WERI-Rb-1 (cell line): ENCODE measurements around the gene ASF1B.

Source experiments
- DNase-seq: peaks from one replicate; pipeline ENCODE4 v3.0.0-alpha.2; 2020
- H3K27ac ChIP-seq: fragments of 250-450 bp; sonication (Bioruptor Pico); 2 replicates; pipeline ENCODE4 v1.5.1; 2020; ENCODE audit warnings: mild to moderate bottlenecking, moderate library complexity
- H3K27me3 ChIP-seq: fragments of 250-450 bp; sonication (Bioruptor Pico); 2 replicates; pipeline ENCODE4 v1.5.1; 2021; ENCODE audit warnings: mild to moderate bottlenecking, low read depth, moderate library complexity; ENCODE audit not compliant: insufficient read depth, severe bottlenecking
- H3K36me3 ChIP-seq: fragments of 250-450 bp; sonication (Bioruptor Pico); 2 replicates; pipeline ENCODE4 v1.5.1; 2020; ENCODE audit warnings: mild to moderate bottlenecking, moderate library complexity
- H3K4me3 ChIP-seq: 2 replicates; pipeline ENCODE4 v1.5.1; 2011; ENCODE audit warnings: low read depth, mild to moderate bottlenecking, control low read depth, low read length
- H3K9me3 ChIP-seq: fragments of 250-450 bp; sonication (Bioruptor Pico); 2 replicates; pipeline ENCODE4 v1.5.1; 2021; ENCODE audit warnings: mild to moderate bottlenecking, moderate library complexity; ENCODE audit not compliant: severe bottlenecking
- CTCF ChIP-seq: IDR thresholded peaks from 2 replicates; pipeline ENCODE4 v1.5.1; 2011; ENCODE audit warnings: low read depth, mild to moderate bottlenecking, control low read depth, inconsistent platforms, low read length

The ASF1B gene

DNA sequence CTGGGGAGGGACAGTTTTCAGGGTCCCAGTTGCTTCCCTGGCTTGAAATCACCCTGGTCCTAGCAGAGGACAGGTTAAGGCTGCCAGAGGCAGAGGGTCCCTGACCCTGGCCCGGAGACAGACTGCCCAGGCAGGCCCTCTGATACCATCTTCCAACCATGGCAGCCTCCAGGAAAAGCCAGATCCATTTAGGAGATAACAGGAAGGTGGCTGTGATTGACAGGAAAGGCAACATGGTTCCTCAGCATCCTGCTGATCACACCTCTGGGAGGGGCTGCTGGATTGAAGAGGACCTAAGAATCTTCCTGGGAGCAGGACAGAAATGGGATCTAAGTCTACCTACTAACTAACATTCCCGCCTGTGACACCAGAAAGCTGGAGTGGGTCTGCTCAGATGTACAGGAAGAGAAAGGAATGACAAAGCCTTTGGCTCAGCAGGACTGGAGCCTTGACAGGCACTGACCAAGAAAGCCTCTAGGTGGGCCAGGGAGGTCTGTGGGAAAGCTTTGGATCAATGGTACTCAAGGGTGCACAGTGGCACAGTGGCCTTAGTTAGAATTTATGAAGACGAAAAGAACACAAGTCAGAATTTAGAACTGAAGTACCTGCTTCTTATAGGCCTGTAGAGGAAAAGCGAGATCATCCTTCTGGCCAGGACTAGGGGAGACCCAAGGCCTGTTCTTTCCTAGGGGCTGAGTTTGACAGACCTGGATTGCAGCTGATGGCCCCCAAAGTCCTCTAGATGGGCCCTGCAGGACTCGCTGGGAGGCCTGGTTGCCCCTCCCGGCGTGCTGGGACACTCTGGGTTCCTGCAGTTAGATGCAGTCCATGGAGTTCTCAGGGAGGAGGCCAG lies 16.5 kb downstream of the ASF1B start:
- Histone ChIP-seq H3K27me3 (no peaks in the 10 kb centered on the region), H3K4me3 (no peak overlapping the region), H3K36me3 (peaks cover 36% of the 10 kb centered on the region), H3K27ac (peak overlapping the region; percentile 95), H3K9me3 (no peaks in the 10 kb centered on the region)
- TF ChIP-seq CTCF = no peak
- no peak for DNase-seq

DNA sequence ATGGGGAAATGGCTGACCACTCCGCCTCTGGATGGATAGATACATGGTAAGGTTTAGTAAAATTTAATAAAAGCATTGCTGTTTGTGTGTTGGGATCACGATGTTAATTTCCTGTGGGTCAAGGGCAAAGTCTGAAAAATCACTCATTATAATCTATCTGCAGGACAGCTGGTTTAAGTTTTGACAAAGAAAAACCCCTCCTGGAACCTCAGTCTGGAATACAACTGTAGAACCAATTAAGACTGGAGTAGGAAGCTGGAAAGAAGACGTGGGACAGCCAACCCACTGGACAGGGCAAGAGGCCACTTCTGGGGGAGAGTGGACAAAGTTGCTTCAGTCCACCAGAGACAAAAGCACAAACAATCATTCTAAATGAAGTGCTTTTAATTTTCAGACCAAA lies 17.2 kb downstream of the ASF1B start:
- H3K9me3 ChIP-seq = no peaks in the 10 kb centered on the region
- TF ChIP-seq CTCF = no peak
- DNase-seq = no peak
- peaks cover 29% of the 10 kb centered on the region for H3K36me3 ChIP-seq
- peak overlapping the region; percentile 95 for H3K27ac ChIP-seq
- peak overlapping the region; percentile 52; the same call in 1 of the 2 replicates for H3K4me3 ChIP-seq
- no peaks in the 10 kb centered on the region for H3K27me3 ChIP-seq

DNA sequence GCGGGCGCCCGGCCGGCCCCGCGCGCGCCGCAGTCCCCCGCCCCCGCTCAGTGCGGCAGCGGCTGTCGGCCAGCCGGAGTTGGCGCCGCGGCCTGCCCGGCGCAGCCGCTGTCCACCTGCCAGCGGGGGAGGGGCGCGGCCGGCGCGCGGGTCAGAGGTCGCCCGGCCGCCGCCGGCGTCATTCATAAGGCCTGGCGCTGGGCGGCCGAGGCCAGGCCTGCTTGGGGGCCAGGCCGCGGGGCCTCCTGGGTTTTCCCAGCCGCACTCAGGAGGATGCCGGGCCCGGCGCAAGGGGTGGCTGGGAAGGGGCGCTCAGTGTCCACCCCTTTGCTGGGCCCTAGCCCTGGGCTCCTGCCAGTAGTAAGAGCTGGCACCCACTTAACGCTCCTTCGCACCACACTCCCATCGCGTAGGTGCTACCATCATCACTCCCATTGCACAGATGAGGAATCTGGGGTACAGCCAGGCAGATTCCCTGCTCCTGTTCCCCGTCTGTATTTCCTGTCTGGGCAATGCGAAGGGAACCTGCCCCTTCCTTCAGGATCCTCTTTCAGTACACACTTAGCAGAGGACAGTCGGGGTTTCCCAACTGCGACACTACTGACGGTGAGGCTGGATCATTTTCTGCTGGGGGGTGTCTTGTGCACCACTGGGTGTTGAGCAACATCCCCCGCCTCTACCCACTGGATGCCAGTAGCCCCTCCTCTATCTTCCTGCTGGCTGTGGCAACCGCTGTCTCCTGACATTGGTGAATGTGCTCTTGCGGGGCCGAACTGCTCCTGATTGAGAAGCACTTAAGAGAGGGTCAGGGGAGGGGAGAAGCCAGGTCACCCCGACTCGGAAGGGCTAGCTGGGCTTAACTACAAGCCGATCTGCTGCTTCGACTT lies 18.0 kb downstream of the ASF1B start:
- Histone ChIP-seq H3K27ac (peak overlapping the region; percentile 95), H3K9me3 (no peaks in the 10 kb centered on the region), H3K4me3 (peak overlapping the region; percentile 52), H3K36me3 (peaks cover 22% of the 10 kb centered on the region), H3K27me3 (no peaks in the 10 kb centered on the region)
- no peak for TF ChIP-seq CTCF
- DNase-seq = peak; percentile 72

- Histone ChIP-seq H3K27me3 (no peaks in the 10 kb centered on the region), H3K4me3 (peak within 1 kb of the TSS; percentile 56), H3K9me3 (no peaks in the 10 kb centered on the region), H3K36me3 (peaks cover 22% of the 10 kb centered on the region), H3K27ac (peak within 1 kb of the TSS; percentile 95)
- peak; percentile 98 for DNase-seq
- no peak for TF ChIP-seq CTCF
These were observed 18.7 kb downstream of the ASF1B start, which contains the start of gene PRKACA for GRCh38 chr19:14117668-14118164. Gene PRKACA (minus strand): TSS chr19:14117762. CDS start chr19:14117547, 215 bp downstream.

- no peak for TF ChIP-seq CTCF
- no peaks in the 10 kb centered on the region for H3K9me3 ChIP-seq
- peak; percentile 47 for DNase-seq
- no peaks in the 10 kb centered on the region for H3K27me3 ChIP-seq
- peak overlapping the region; percentile 69 for H3K27ac ChIP-seq
- peak overlapping the region; percentile 56 for H3K4me3 ChIP-seq
- peaks cover 19% of the 10 kb centered on the region for H3K36me3 ChIP-seq
These were observed 19.3 kb downstream of the ASF1B start for GRCh38 chr19:14116918-14117578.
